Fibroblast of skin of back (primary cell): ENCODE data around the gene DPH7.
A peak's percentile ranks its signal among the peaks of the same experiment; 100 is the strongest.
"Not testable (repeated sequence)": the region's sequence is repeated elsewhere in the genome, so short reads cannot be mapped to it uniquely, and the experiment has no call there.

Experiments used
- DNase-seq: peaks from one replicate; pipeline ENCODE4 v3.0.0-alpha.2; 2013

Gene DPH7

DNA sequence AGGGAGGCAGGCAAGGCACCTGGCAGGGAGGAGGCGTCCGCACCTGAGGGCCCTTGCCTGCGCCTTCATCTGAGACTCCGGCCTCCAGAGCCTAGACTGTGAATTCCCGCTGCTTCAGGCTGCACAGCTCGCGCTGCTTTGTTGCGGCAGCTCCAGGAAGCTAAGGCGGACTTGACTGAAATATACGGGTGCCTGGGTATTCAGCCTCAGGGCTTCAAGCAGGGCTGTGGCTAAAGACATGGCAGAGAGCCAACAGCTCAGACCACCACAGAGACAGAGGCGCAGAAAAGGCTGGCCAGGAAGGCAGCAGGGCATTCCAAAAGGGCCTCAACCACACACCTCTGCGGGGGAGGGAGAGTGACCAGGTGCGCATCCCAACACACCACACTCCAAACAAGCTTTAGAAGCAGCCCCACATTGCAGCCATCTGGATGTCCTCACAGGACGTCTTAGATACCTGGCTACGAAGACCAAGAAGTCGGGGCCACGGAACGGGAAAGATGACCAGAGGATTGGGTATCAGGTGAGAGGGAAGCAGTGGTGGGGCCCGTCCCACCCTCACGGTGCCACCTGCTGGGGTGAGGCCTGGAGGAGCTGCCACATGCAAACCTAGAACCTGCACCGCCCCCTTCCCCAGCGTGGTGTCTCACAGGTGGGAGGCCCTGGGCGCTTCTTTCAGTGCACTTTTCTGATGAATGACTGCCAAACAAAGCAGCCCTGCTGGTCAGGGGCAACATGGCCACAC lies 1.7 kb upstream of the DPH7 start:
- DNase-seq: no peak

- DNase-seq: no peak
Observed at GRCh38 chr9:137579259-137579604, 507 bp upstream of the DPH7 start.

DNA sequence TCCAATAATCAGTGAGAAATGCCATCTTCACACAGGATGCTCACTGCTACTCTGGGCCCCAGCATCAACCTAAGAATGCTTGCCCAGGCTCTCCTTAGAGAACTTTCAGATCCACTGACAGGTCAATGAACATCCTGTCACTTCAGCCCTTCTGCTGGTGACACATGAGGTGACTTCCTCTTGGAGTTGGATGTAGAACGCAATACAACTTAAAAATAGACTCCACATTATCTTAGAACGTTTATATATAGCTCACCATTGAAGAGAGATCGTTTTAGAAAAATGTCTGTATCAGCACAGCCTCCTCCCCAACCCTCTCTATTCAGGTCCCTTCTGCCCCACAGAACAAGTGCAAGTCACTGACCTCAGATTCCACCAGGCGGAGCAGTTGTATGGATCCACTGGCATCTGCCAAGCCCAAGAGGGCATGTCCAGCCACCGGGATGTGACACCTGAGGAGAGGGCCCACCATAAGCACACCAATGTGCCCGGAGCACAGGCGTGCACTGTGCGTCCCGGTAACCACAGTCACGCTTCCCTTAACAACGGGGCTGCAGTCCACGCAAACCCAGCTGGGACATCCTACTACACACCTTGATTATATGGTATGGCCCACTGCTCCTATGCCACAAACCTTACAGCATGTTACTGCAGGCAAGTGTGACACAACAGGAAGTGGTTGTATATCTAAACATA lies 2.9 kb downstream of the DPH7 start:
- DNase-seq: no peak

- no peak for DNase-seq
Observed at GRCh38 chr9:137575364-137575715, 3.4 kb downstream of the DPH7 start.

- DNase-seq: no peak
Observed at GRCh38 chr9:137574192-137574591, 4.5 kb downstream of the DPH7 start.

GRCh38 chr9:137570566-137570965 lies 8.2 kb downstream of the DPH7 start:
- no peak for DNase-seq

DNA sequence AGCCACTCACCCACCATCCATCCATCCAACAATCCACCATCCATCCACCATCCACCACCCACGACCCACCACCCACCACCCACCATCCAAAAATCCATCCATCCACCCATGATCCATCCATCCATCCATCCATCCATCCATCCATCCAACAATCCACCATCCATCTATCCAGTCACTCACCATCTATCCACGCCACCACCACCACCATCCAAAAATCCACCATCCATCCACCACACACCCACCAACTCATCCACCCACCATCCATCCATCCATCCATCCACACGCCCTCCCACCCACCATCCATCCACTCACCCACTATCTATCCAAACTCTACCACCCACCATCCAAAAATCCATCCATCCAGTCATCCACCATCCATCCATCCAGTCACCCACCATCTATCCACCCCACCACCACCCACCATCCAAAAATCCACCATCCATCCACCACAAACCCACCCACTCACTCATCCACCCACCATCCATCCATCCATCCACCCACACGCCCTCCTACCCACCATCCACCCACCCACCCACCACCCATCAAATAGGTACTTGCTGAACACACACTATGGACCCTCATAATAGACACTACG lies 9.0 kb downstream of the DPH7 start:
- DNase-seq: no peak

GRCh38 chr9:137568445-137568844 lies 10.3 kb downstream of the DPH7 start:
- DNase-seq: not testable (repeated sequence)

GRCh38 chr9:137564817-137565411 lies 13.8 kb downstream of the DPH7 start:
- DNase-seq: no peak

GRCh38 chr9:137564134-137564533 lies 14.6 kb downstream of the DPH7 start:
- no peak for DNase-seq

DNA sequence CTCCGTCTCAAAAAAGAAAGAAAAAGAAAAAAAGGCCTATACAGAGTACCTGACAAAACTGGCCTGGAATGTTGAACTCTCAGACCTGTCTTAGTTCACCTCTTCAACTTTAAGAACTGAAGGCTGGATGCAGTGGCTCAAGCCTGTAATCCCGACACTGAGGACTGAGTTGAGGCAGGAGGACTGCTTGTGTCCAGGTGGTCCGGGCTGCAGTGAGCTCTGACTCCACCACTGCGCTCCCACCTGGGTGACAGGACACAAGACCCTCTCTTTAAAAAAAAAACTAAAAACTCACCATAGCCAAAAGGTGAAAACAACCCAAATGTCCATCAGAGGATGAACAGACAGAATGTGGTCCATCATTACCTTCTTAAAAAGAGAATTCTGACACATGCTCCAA lies 20.6 kb downstream of the DPH7 start:
- DNase-seq: no peak

GRCh38 chr9:137556069-137556838 lies 22.5 kb downstream of the DPH7 start:
- DNase-seq: no peak

GRCh38 chr9:137555179-137555578 lies 23.5 kb downstream of the DPH7 start:
- no peak for DNase-seq

DNA sequence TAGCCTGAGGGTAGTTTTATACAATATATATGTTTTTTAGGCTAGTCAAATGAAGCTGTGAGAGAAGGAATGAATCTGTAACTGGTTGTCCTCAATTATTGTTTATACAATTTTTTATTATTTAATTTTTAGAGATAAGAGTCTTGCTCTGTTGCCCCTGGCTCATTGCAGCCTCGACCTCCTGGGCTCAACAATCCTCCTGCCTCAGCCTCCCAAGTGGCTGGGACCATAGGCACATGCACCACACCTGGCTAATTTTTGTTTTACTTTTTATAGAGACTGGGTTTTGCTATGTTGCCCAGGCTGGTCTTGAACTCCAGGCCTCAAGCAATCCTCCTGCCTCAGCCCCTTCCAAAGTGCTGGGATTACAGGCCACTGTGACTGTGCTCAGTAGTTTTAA lies 24.4 kb downstream of the DPH7 start:
- DNase-seq: no peak

DNA sequence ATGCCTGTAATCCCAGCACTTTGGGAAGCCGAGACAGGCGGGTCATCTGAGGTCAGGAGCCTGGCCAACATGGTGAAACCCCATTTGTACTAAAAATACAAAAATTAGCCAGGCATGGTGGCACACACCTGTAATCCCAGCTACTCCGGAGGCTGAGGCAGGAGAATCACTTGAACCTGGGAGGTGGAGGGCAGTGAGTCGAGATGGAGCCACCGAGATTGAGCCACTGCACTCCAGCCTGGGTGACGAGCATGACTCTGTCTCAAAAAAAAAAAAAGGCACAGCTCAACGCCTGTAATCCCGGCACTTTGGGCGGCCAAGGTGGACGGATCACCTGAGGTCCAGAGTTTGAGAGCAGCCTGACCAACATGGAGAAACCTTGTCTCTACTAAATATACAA lies 25.1 kb downstream of the DPH7 start:
- DNase-seq: not testable (repeated sequence)

DNA sequence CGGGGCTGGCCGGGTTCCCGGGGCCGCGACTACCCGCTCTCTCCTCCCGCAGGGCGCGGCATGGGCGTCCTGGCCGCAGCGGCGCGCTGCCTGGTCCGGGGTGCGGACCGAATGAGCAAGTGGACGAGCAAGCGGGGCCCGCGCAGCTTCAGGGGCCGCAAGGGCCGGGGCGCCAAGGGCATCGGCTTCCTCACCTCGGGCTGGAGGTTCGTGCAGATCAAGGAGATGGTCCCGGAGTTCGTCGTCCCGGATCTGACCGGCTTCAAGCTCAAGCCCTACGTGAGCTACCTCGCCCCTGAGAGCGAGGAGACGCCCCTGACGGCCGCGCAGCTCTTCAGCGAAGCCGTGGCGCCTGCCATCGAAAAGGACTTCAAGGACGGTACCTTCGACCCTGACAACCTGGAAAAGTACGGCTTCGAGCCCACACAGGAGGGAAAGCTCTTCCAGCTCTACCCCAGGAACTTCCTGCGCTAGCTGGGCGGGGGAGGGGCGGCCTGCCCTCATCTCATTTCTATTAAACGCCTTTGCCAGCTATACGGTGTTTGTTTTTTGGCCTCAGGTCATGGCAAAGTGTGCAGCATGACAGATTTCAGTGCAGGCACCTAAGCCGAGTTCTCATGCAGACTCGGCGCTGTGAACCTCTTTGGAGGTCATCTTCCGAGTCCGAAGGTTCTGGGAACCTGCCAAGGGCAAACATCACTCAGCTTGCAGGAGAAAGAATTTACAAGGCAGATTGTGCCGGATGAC lies 26.5 kb downstream of the DPH7 start:
- DNase-seq: peak; percentile 12

DNA sequence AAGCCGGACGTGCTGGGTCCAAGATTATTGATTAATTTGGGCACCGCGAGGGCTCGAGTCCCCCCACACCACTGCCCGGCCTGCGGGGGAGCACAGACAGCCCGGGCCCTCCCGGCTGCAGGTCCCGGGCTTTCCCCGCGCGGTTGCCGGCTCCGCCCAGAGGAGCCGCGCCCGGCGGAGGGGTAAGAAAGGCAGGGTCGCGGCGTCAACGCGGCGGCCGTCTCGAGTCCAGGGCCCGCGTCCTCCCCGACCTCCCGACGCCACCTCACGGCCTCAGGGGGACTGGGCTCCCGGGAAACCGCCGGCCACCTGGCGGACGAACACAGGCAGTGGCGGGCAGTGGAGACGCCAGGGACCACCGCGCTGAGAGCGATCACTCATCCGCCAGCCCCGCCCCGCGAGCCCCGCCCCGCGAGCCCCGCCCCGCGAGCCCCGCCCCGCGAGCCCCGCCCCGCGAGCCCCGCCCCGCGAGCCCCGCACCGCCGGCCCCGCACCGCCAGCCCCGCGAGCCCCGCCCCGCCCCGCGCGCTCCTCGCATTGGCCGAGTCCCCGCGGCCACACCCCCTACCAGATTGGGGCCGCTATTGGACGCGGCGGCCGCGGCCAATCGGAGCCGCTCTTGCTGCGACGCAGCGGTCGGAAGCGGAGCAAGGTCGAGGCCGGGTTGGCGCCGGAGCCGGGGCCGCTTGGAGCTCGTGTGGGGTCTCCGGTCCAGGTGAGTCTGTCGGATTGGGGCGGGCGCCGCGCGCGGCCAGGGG lies 27.3 kb downstream of the DPH7 start, which contains the start of gene MRPL41:
TSS of gene MRPL41 (plus strand) at position 616 of the 758 bp plus-strand sequence. CDS start 203 bp downstream, outside the sequence.
- DNase-seq: peak; percentile 87

DNA sequence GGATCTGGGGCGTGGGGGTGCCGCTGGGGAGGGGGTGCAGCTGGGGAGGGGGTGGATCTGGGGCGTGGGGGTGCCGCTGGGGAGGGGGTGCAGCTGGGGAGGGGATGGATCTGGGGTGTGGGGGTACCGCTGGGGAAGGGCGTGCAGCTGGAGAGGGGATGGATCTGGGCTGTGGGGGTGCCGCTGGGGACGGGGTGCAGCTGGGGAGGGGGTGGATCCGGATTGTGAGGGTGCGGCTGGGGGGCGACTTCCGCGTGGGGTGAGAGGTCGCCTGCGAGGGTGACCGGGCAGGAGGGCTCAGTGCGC lies 27.8 kb downstream of the DPH7 start:
- DNase-seq: not testable (repeated sequence)

- peak; percentile 65 for DNase-seq
Observed at GRCh38 chr9:137550231-137550621, 28.5 kb downstream of the DPH7 start, which contains the start of gene PNPLA7. Gene PNPLA7, minus strand, starts transcription at chr9:137550402. Its CDS starts 205 bp downstream, at chr9:137550197.

DNA sequence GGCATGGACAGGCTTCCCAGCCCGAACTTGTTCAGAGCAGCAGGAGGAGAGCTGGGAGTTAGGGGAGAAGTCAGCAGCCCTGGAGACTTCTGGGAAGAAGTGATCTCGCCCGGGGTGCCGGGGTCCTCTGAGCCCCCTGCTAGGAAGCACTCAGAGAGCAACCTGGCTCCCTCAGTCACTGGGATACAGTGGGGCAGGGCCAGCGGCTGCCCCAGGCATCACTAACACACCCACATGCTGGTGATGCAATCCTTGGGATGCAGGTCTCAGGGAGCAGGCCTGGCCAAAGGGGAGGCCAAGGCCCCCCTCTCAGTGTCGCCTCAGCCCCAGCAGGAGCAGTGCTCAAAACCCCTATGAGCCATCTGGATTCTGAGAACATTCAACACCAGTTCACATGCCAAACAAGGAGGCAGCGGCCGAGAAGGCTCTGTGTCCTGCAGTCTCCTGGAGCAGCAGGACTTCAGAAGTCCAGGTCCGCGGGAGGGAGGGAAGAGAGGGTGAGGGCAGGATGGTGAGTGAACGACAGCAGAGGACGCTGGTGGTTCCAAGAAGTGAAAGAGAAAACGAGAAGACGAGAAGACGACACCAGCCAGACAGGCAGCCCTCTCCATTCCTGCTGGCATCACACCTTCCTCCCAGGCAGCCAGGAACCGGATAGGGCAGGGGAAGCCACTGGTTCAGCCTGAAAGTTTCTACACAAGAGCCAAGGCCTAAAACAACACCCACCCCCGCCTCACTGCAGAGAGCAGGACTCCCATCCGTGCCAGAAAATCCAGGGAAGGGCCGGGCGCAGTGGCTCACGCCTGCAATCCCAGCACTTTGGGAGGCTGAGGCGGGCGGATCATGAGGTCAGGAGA lies 30.8 kb downstream of the DPH7 start:
- no peak for DNase-seq
